HG03571 (cell line): ENCODE data around the gene MFAP3.
A peak's percentile ranks its signal among the peaks of the same experiment; 100 is the strongest.
"Not testable (repeated sequence)": the region's sequence is repeated elsewhere in the genome, so short reads cannot be mapped to it uniquely, and the experiment has no call there.

Experiments used
- ATAC-seq: cut with Tn5 transposase; IDR thresholded peaks from one replicate; pipeline ENCODE4 v1.9.1; 2021; ENCODE audit not compliant: unreplicated experiment

MFAP3 gene

DNA sequence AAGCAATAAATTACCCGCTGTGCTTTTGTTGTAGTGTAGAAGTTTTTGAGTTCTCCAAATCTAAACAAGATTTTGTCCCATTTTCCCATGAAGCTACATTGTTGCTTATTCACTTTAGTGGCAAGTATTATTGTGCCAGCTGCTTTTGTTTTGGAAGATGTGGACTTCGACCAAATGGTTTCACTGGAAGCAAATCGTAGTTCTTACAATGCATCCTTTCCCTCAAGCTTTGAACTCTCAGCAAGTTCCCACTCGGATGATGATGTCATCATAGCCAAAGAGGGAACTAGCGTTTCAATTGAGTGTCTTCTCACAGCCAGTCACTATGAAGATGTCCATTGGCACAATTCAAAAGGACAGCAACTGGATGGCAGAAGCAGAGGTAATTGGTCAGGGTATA, 10.9 kb downstream of the MFAP3 start:
- no peak for ATAC-seq

DNA sequence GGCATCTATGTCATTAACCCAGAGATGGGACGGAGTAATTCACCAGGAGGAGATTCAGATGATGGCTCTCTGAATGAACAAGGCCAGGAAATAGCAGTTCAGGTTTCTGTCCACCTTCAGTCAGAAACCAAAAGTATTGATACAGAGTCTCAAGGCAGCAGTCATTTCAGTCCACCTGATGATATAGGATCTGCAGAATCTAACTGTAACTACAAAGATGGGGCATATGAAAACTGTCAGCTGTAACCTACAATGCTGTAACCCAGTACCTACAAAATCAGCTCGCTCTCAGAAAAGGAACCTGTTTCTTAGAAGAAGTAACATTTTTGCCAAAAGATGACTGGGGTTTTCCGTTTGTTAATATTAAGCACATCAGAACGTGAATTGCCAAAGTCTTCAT, 14.7 kb downstream of the MFAP3 start:
- ATAC-seq = no peak

DNA sequence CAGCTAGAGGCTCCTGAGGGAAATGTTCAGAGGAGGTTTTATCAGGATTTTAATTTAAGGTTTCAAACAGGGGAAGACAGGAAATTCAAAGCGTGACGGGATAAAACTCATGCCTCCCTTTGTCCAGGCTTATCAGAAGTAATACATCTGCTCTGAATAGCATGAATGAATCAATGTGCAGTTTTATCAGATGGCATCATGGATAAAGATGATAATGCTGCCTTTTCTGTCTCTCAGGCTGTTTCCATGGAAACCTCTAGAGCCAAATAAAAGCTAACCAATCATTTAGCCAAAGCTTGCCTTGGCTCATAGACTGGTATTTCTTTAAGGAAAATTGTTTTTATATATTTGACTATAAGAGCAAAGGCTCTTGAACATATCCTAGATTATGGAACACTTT, 16.4 kb downstream of the MFAP3 start:
- no peak for ATAC-seq

DNA sequence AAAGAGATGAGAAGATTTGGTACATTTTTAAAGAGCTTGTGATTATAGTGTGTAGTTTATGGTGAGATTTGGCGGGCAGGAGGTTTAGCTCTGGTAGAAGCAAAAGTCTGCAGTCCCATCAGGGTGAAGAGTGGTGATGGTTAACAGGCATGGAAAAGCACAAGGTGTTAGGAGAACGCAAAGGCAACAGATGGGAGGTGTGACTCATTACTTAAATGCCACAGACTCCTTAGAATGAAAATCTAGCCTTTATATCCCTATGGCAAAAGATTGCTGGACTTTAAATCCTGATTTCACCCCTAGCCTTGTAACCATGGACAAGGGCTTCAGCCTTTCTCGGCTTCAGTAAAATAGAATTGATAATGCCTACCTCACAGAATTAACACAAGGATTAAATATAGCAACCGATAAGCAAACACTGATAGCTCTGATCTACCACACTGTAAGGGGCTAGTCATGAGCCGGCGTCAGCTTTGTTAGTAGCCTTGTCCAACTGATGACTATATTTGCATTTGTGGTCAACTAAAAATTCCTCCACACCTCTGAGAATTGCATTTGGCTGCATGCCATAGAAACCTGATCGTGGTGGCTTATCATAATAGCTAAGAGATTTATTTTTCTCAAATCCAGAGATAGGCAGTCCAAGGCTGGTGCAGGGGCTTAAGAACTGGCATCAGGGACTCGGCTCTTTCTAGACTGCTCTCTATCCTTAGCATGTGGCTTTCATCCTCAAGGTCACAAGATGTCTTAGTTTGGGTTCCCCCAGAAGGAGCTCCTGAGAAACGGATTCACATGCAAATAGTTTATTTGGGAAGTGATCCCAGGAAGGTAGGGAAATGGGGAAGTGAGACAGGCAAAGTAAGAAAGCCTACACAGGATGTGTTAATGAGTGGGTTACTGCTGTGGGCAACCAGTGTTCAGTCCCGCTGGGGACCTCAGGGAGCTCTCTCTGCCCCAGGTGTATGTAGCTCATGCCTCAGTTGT, 19.6 kb downstream of the MFAP3 start:
- ATAC-seq = peak; percentile 70

DNA sequence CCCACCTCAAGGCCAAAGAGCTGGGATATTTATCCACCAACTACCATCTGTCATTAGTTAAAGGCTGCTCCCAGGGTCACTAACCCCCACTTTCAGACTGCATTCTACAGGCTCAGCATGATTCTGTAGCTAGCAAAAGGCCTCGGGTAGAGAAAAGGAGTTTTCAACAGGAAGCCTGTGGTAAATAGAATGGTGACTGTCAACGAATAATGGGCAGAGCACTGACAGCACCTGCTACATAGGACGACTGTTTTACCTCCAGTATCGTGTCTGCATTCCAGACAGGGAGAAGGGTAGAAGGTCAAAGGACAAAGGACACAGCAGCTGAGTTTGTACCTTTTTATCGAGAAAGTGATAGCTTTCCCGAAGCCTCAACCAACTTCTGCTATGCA, 20.3 kb downstream of the MFAP3 start:
- ATAC-seq = no peak

DNA sequence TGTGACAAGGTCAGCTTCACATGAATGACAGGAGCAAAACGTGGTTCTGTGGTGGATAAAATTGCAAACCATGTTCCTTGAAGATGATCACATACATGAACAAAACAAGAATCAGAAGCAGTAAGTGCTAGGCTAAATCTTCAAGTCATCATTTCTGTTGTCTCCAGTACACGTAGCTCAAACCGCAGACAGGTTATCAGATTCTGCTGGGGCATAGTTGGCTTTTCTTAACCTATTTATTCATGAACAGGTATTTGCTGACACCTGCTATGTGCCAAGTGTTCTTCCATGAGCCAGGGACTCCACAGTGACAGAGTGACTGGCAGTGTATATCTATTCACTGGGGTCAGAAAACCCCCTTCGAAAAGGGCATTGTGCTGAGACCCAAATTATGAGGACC, 20.8 kb downstream of the MFAP3 start:
- ATAC-seq = no peak

DNA sequence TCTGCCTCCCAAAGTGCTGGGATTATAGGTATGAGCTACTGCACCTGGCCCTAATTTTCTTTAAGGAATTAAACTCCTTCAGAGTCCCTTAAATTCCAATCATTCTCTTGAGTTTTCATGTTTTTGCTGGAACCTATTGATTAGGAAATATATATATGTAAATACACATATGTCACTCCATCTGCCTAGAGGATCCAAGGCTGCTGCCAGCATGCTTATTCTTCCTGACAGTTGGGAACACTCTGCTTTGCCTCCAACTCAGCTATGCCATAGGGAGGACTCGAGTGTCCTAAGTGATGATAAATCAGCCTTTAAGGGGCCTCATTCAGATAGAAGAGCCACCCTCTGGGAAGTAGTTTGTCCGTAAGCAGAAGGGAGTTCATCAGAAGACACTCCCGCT, 21.8 kb downstream of the MFAP3 start:
- no peak for ATAC-seq

DNA sequence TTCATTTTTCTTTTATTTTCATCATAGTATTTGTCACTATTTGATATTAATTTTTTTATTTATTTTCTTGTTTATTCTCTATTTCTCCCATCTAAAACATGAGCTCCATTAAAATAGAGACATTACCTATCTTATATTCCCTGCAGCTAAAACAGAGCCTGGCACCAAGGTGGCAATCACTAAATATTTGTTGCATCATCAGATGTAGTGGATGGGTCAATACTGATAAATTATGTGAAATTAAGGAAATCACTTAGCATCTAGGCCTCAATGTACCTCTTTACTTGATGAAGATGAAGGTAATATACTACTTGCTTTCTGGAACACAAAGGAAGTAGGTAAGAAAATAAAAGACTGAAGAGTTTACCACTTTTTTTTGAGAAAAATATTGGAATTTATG, 24.6 kb downstream of the MFAP3 start:
- no peak for ATAC-seq

DNA sequence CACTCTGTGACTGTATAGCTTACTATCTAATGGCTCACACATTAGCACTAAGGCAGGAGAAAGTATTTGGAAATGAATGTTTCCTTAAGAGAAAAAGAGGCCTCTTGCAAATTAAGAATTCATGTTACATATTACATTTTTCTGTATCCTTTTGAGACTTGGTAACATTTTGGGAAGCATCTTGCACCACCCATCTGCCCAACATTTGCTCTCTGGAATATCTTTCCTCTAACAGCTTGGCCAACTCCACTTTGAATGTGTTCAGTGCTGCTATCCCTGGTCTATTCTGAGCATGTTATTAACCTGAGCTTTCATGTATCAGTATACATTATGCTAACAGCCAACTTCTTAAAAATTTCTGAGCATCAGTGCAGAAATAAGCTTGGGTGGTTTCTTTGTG, 27.2 kb downstream of the MFAP3 start:
- no peak for ATAC-seq

DNA sequence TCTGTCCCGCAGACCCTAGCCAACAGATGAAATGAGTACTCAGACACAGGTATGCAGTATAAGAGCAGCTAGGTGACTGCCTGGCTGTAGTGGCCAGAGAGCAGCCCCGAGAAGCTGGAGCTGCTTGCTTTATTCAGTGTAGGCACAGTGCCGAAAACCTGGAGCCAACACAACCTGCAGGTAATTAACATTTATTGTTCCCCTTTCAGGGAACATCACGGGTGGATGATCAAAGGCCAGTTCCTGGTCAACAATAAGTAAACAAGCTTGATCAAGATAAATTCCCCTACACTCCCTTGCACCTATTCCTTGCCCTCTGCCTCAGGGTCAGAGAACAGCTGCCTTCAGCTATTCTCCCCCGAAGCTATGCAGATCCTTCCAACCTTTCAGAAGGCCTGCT, 31.1 kb downstream of the MFAP3 start:
- ATAC-seq = not testable (repeated sequence)

DNA sequence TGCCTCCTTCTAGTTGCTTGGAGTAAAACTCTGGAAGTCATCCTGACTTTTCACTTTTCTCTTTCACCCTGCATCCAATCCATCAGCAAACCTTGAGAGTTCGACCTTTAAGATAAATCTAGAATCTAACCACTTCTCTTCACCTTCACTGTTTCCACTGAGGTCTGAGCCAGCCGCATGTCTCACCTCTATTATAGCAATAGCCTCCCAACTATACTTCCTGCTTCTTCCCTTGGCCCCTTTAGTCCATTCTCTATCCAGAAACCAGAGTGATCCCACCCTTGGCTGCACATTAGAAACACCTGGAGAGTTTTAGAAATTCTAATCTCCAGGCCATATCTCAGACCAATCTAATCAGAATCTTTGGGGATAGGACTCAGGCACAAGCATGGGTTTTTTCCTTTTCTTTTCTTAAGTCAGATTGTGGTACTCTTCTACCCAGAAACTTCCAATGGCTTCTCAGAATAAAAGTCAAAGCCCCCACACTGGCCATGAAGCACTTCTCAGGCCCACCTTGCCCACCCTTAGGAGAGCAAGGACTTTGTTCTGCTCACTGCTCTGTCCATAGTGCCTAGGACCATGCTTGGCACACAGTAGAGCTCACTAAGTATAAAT, 33.1 kb downstream of the MFAP3 start:
- ATAC-seq = no peak

DNA sequence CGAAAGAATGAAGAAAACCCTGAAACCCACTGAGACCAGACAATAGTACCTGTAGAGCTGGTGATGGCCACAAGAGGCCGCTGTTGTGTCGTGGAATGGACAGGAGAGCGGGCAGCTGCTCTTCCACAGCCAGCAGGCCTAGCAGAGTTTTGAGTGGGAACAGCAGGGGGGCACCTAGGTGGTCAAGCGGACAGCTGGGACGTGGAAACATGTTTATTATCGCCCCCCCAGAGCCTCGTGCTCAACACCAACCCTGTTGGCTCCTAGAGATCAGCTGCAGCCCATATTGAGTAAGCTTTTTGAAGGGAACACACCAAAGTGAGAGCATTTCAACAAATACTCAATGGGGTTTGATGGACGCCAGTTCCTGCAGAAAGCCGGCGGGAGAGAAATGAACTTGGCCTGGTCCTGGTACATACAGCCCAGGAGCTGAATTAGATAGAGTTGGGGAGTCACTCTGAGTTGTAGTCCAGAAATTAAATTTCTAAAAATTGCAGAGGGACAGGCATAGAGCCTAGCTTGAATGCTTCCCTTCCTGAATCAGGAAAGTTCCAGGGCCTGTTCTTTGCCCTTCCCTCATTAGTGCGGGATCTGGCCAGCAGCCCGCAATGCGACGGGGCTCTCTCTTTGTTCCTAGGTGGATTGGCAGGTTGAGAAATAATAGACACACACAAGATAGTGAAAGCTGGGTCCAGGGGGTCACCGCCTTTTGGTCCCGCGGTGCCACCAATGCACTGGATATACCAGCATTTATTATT, 33.8 kb downstream of the MFAP3 start:
- peak; percentile 94 for ATAC-seq

DNA sequence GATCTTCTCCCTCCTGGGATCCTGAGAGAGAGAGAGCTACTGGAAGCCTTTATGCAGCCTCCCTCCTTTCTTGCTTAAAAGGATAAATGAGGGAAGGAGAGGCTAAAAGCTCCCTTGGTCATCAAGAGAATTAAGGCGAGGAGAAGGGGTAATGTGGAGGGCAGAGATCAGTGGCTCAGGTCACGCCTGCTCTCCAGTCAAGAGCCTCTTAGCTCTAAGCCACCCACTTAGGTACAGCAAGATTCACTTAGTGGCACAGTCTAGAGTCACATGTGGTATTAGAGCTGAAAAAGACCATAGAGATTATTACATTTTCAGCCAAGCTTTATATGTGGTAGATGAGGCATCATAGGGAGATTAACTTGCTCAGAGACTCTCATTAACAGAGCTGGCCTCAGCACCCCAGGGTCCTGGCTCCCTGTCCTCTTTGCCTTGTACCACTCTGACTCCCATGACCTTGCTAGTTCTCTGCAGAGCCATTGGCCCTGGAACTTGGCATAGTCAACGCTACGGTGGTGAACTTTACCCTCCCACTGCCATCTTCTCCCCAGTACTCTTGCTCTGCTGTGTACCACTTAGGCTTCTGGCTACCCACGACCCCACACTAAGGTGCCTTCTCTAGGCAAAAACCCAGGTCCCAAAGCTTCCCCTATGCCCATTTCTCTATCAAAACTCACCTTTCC, 37.6 kb downstream of the MFAP3 start:
- ATAC-seq = no peak

DNA sequence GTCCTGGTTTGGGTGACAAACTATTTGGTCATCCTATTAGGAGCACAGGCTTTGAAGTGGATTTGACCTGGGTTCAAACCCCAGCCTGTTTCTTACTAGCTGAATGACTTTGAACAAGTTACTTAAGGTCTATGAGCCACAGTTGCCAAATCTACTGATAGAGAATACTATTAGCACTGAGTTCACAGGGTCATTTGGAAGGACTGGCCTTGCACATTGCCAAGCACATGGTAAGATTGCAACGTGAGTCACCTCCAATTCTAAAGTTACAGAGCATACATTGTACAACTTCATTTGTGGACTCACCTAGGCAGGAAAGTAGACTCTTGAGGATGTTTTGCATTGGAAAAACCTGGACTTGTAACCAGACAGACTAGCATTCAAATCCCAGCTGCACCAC, 38.9 kb downstream of the MFAP3 start:
- ATAC-seq = no peak

DNA sequence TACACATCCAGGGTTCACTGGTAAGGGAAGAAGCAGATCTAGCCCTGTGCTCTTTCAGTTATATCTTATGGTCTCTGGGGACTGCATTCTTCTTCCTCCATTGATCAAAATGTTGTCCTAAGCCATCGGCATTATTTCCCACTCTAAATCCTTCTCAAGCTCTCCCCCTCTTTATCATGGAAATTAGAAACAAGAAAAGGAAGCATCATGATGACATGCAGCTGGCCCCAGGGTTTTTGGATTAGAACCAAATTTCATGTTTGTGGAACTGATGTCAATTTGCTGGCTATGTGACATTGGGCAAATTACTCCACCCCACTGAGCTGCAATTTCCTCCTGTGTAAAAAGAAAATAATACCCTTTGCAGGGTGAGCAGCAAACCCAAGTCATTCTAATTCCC, 39.5 kb downstream of the MFAP3 start:
- ATAC-seq = no peak

DNA sequence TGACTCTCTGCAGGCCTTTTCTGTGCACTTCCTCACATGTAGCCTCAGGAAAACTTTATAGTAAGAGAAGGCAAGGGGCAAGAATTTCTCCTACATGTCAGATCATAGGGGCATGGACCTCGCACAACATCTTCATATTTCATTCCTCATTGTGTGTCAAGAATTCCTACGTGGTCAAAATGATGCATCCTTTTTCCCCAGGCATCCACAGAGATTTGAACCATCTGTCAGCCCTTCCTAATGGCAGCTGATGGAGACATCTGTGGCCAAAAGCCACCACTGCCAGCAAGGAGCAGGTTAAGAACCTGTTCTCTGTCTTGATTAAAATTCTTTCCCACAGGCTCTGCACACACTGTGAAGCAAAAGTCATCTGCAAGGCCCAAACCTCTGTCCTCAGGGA, 42.5 kb downstream of the MFAP3 start:
- ATAC-seq = no peak

DNA sequence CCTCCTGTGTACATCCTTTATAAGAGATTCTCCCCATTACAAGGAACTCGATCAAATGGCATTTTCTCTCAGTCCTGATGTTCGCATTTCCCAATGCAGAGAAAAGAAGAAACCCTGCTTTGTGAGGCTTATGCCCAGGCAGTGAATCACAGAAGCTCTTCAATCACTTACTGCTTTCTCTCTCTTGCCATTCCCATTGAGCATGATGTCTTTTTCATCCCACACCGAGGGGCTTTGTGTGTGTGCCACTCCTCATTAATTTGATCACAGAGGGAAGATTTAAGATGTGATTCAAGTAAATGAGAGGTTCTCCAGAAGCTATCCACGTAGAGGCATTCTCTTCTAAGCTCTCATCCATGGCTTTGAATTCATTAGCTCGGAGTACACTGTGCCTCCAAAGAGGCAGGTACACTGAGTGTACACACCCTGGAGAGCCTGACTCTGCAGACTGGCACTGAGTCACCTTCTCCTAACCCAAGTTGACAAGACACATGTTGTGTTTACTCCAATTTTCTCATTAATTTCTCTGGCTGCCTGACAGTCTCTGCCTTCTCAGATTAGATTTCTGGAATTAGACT, 45.4 kb downstream of the MFAP3 start:
- no peak for ATAC-seq

DNA sequence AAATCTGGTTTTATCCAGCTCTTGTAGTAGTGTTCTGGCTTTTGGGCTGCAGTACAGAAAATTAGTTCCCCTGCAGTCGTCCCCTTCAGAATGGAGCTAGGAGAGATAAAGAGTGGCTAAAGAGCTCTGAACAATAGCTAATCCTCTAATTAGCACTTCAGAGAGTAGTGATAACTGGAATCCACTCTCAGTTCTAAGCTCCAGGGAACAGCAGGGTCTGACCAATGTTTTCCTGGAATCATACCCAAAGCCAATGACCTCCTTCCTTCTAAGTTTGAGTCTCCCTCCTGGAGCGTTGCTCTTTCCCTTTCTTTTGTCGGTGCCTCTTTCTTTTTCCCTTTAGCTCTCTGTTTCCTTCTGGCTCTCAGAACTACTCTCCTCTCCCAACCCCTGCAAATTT, 47.4 kb downstream of the MFAP3 start:
- ATAC-seq = no peak

DNA sequence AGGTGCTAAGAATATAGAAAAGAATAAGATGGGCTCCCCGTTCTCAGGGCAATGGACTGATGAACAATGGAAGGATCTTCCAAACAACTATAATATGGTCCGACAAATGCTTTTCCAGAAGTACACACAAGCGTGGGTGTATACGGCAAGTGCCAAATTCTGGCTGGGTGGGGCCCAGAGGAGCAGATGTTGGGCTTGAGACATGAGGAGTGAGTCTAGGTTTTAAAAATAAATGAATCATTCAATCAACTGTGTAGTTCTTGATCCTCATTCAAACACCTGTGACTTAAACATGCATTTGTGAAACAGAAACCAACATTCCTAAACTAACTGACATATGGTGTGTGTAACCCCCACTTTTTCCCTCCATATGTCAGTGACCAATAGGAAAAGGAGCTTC, 47.9 kb downstream of the MFAP3 start:
- ATAC-seq = no peak

DNA sequence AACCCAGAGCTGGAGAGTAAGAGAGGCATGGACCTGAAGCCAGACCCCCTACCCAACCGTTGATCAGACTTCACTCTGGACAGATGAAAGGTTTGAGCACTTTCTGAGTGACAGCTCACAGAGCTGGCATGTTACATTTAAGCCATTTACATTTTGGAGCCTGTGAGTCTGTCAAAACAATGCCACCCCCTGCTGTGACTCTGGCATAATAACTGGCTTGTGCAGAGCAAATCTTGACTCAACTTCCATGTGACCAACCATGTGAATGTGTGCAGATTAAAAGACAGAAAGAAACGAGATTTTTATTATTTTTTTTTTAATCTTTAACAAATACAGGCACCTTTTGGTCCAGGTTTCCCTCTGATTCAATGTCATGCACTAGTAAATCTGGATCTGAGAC, 48.5 kb downstream of the MFAP3 start:
- ATAC-seq = no peak

DNA sequence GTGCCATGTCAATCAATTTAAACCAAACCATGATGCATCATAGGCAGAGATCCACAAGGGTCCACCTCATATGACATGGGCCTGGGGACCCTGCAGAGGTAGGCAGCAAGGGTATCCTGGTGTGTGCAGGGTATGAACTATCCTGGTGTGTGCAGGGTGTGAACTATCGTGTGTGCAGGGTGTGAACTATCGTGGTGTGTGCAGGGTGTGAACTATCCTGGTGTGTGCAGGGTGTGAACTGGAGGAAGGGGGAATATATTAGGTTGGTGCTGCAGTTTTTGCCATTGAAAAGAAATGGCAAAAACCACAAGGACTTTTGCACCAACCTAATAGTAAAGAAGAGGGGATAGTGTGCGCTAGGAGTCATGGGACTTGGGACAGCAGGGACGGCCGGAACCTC, 50.0 kb downstream of the MFAP3 start:
- ATAC-seq = no peak
